Fibroblast of lung (primary cell): ENCODE results near the gene DPT. TPM values are rescaled to one million over a fixed set of nuclear protein-coding genes. Genes with fewer than 3 reads are reported as not detected.

Source experiments
- DNase-seq, 2 donors: peaks; one replicate each; pipeline versions ENCODE4 v3.0.0 to v3.0.0-alpha.2; 2010; ENCODE audit warnings: low read depth in 2 of 2
- H2AFZ ChIP-seq: 2 replicates; pipeline ENCODE4 v1.5.1; 2012; ENCODE audit warnings: low read length, control low read depth, inconsistent platforms
- H3K27ac ChIP-seq: 2 replicates; pipeline ENCODE4 v1.5.1; 2011; ENCODE audit warnings: low read length, control low read depth; ENCODE audit not compliant: insufficient read depth
- H3K27me3 ChIP-seq: 2 replicates; pipeline ENCODE4 v1.5.1; 2011; ENCODE audit warnings: mild to moderate bottlenecking, low read length; ENCODE audit not compliant: control insufficient read depth, insufficient read depth
- H3K36me3 ChIP-seq: 2 replicates; pipeline ENCODE4 v1.5.1; 2011; ENCODE audit warnings: low read length; ENCODE audit not compliant: control insufficient read depth, insufficient read depth
- H3K4me1 ChIP-seq: 2 replicates; pipeline ENCODE4 v1.5.1; 2011; ENCODE audit warnings: low read length; ENCODE audit not compliant: control insufficient read depth, insufficient read depth; ENCODE audit errors: extremely low read depth
- H3K4me2 ChIP-seq: 2 replicates; pipeline ENCODE4 v1.5.1; 2011; ENCODE audit warnings: low read length, control low read depth; ENCODE audit not compliant: insufficient read depth; ENCODE audit errors: extremely low read depth
- H3K4me3 ChIP-seq, 4 experiments: fragments of 200-600 bp in 1 of 4; sonication (generic) in 1 of 4; replicated peaks in 1 of 4; 2 replicates each; pipeline ENCODE4 v1.5.1; 2011 to 2016; ENCODE audit warnings: low read length in 4 of 4, low read depth in 3 of 4, mild to moderate bottlenecking in 3 of 4, control low read depth in 2 of 4, inconsistent platforms in 1 of 4, mixed read lengths in 1 of 4; ENCODE audit not compliant: insufficient read depth in 1 of 4; ENCODE audit errors: control extremely low read depth in 1 of 4
- H3K79me2 ChIP-seq: 2 replicates; pipeline ENCODE4 v1.5.1; 2012; ENCODE audit warnings: mild to moderate bottlenecking, low read length, inconsistent platforms; ENCODE audit not compliant: control insufficient read depth, insufficient read depth
- H3K9ac ChIP-seq: 2 replicates; pipeline ENCODE4 v1.5.1; 2011; ENCODE audit warnings: mild to moderate bottlenecking, low read length, control low read depth; ENCODE audit not compliant: insufficient read depth
- H3K9me3 ChIP-seq: 2 replicates; pipeline ENCODE4 v1.5.1; 2012; ENCODE audit warnings: low read depth, low read length; ENCODE audit not compliant: control insufficient read depth, insufficient read depth
- H4K20me1 ChIP-seq: 2 replicates; pipeline ENCODE4 v1.5.1; 2011; ENCODE audit warnings: low read length; ENCODE audit not compliant: control insufficient read depth, insufficient read depth; ENCODE audit errors: extremely low read depth
- CTCF ChIP-seq, 2 donors: IDR thresholded peaks in 1 of 2; conservative IDR thresholded peaks in 1 of 2; 1 replicate in 1 of 2; 2 replicates in 1 of 2; pipeline ENCODE4 v1.5.1; 2011 to 2012; ENCODE audit warnings: low read length in 2 of 2, control low read depth in 1 of 2, inconsistent platforms in 1 of 2, low read depth in 1 of 2, mild to moderate bottlenecking in 1 of 2
- EZH2 ChIP-seq: IDR thresholded peaks from 2 replicates; pipeline ENCODE4 v1.5.1; 2012; ENCODE audit warnings: low read length, control low read depth, mild to moderate bottlenecking; ENCODE audit errors: missing control alignments
- polyA plus RNA-seq, 2 donors: library from polyadenylated mRNA; depleted of rRNA in 1 of 2; stranded (reverse) in 1 of 2; unstranded in 1 of 2; fragments of >200 nt; gene quantifications; 2 replicates each; pipeline ENCODE4 v1.2.1, GENCODE V29; 2011 to 2012; ENCODE audit warnings: missing spikeins in 1 of 2
- total RNA-seq: library from RNA; depleted of rRNA; stranded (reverse); fragments of >200 nt; gene quantifications from 2 replicates; pipeline ENCODE4 v1.2.1, GENCODE V29; 2014

Gene DPT
- total and polyA plus RNA-seq, 2 donors (not counting 1 experiment from before 2014, with no cell fraction given), result 2.4 to 4.1 TPM

- H3K4me3 ChIP-seq, result no peak overlapping the region
- H3K4me1 ChIP-seq, result no peaks in the 10 kb centered on the region
- no peak overlapping the region for H3K4me2 ChIP-seq
- no peaks in the 10 kb centered on the region for H3K36me3 ChIP-seq
- H3K79me2 ChIP-seq, result no peaks in the 10 kb centered on the region
- no peak overlapping the region for H3K9ac ChIP-seq
- H3K27me3 ChIP-seq, result no peaks in the 10 kb centered on the region
- no peak overlapping the region for H3K27ac ChIP-seq
- H2AFZ ChIP-seq, result no peak overlapping the region
- H3K9me3 ChIP-seq, result no peaks in the 10 kb centered on the region
- no peaks in the 10 kb centered on the region for H4K20me1 ChIP-seq
- DNase-seq, result no peak
- TF ChIP-seq CTCF (conservative IDR thresholded peaks at IDR 0.05 in 1 of 2, IDR thresholded peaks at IDR 0.05 in 1 of 2; ENCODE audit: low read depth in 1 of 2, low read length in 2 of 2) (no peak), EZH2 (no peak)
Measured at GRCh38 chr1:168714012-168714411, 15.0 kb downstream of the DPT start.

GRCh38 chr1:168709405-168710363, 19.3 kb downstream of the DPT start:
- Histone ChIP-seq H3K9ac (no peak overlapping the region), H3K79me2 (no peaks in the 10 kb centered on the region), H3K4me1 (no peaks in the 10 kb centered on the region), H2AFZ (no peak overlapping the region), H4K20me1 (no peaks in the 10 kb centered on the region), H3K4me2 (peak overlapping the region; percentile 2), H3K27ac (no peak overlapping the region), H3K27me3 (no peaks in the 10 kb centered on the region), H3K4me3 (peak overlapping the region in 1 of 4 experiments; percentile 8), H3K9me3 (no peaks in the 10 kb centered on the region), H3K36me3 (no peaks in the 10 kb centered on the region)
- DNase-seq, result peak; percentile 50 to 99
- TF ChIP-seq EZH2 (no peak), CTCF (conservative IDR thresholded peaks at IDR 0.05 in 1 of 2, IDR thresholded peaks at IDR 0.05 in 1 of 2; ENCODE audit: low read depth in 1 of 2, low read length in 2 of 2) (no peak)

- Histone ChIP-seq H3K4me3 (no peak overlapping the region), H3K9me3 (no peaks in the 10 kb centered on the region), H2AFZ (no peak overlapping the region), H3K27ac (no peak overlapping the region), H3K4me1 (no peaks in the 10 kb centered on the region), H3K36me3 (no peaks in the 10 kb centered on the region), H3K79me2 (no peaks in the 10 kb centered on the region), H4K20me1 (no peaks in the 10 kb centered on the region), H3K27me3 (no peaks in the 10 kb centered on the region), H3K9ac (no peak overlapping the region), H3K4me2 (no peak overlapping the region)
- TF ChIP-seq CTCF (conservative IDR thresholded peaks at IDR 0.05 in 1 of 2, IDR thresholded peaks at IDR 0.05 in 1 of 2; ENCODE audit: low read depth in 1 of 2, low read length in 2 of 2), result no peak
- DNase-seq, result no peak
Measured at GRCh38 chr1:168708698-168709404, 20.2 kb downstream of the DPT start.
